ENCODE data around the gene FLT4. TPM values are rescaled to one million over a fixed set of nuclear protein-coding genes. Genes with fewer than 3 reads are reported as not detected.

The FLT4 gene
- polyA plus RNA-seq, 1 donor (not counting 4 experiments of a cell fraction or from before 2014, with no cell fraction given), result not detected

DNA sequence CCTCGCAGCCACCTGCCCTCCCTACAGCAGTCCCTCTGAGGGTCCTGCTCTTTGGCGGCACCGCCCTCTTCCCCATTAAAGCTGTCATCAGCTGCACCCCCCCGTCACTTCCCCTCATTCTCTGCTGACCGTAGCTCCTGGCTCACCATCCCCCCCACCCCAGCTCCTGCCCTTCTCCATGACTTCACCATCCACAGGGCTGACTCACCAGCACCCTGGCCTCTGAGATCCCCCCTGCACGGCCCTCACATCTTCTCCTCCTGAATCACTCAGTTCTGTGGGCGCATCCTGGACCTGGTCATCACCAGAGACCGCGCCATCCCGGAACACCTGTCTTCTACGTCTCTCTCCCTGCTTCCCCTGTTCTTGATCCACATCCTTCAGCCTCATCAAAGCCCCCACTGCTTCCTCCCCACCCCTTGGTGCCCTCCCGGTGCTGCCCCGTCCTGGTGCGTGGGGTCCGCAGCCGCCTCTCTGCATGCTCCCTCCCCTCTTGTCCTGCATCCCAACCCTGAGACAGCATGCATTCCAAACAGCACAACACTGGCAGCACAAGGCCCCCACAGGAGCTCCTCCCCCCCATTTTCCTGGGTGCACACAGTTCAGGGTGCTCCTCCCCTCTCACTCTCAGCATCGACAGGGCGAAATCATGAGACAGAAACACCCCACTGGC, 12.9 kb downstream of the FLT4 start:
- dilution Hi-C loops (cut with MboI; ENCODE audit: extremely low pct_ligation_motif_present, low sequenced_read_pairs), result no loop called here
- TF ChIP-seq, protein P1, sequence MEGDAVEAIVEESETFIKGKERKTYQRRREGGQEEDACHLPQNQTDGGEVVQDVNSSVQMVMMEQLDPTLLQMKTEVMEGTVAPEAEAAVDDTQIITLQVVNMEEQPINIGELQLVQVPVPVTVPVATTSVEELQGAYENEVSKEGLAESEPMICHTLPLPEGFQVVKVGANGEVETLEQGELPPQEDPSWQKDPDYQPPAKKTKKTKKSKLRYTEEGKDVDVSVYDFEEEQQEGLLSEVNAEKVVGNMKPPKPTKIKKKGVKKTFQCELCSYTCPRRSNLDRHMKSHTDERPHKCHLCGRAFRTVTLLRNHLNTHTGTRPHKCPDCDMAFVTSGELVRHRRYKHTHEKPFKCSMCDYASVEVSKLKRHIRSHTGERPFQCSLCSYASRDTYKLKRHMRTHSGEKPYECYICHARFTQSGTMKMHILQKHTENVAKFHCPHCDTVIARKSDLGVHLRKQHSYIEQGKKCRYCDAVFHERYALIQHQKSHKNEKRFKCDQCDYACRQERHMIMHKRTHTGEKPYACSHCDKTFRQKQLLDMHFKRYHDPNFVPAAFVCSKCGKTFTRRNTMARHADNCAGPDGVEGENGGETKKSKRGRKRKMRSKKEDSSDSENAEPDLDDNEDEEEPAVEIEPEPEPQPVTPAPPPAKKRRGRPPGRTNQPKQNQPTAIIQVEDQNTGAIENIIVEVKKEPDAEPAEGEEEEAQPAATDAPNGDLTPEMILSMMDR (optimal IDR thresholded peaks at IDR 0.05 in 1 of 3, IDR thresholded peaks at IDR 0.05 in 1 of 3, conservative IDR thresholded peaks at IDR 0.05 in 1 of 3; ENCODE audit: extremely low read depth in 1 of 3, insufficient read depth in 2 of 3, low read length in 3 of 3), result no peak
- no peaks in the 10 kb centered on the region for H3K4me1 ChIP-seq (ENCODE audit: control insufficient read depth, extremely low read depth, insufficient read depth, low read length)
- no peaks in the 10 kb centered on the region for H3K36me3 ChIP-seq (ENCODE audit: control insufficient read depth in 2 of 2, extremely low read depth in 1 of 2, insufficient read depth in 2 of 2, low read length in 2 of 2)
- no peak overlapping the region for H2AFZ ChIP-seq (ENCODE audit: control insufficient read depth, low read length)
- no peaks in the 10 kb centered on the region for H3K79me2 ChIP-seq (ENCODE audit: control insufficient read depth, insufficient read depth, low read length)
- H3K9me3 ChIP-seq (ENCODE audit: control insufficient read depth, low read depth, low read length), result no peaks in the 10 kb centered on the region
- H3K4me3 ChIP-seq (ENCODE audit: control insufficient read depth in 2 of 3, extremely low read depth in 1 of 3, insufficient read depth in 2 of 3, low read depth in 1 of 3, low read length in 3 of 3), result no peak overlapping the region
- H3K27me3 ChIP-seq (ENCODE audit: control insufficient read depth, extremely low read depth, insufficient read depth, low read length), result no peaks in the 10 kb centered on the region
- H4K20me1 ChIP-seq (ENCODE audit: control insufficient read depth, extremely low read depth, insufficient read depth, low read length), result no peaks in the 10 kb centered on the region
- no peaks in the 10 kb centered on the region for H3K9me1 ChIP-seq (ENCODE audit: control insufficient read depth, extremely low read depth, insufficient read depth, low read length)
- H3K9ac ChIP-seq (ENCODE audit: control insufficient read depth, extremely low read depth, insufficient read depth, low read length), result no peak overlapping the region
- H3K4me2 ChIP-seq (ENCODE audit: control insufficient read depth, extremely low read depth, insufficient read depth, low read depth, low read length), result no peak overlapping the region
- no peak overlapping the region for H3K27ac ChIP-seq (ENCODE audit: control insufficient read depth, insufficient read depth, low read length)
- DNase-seq (ENCODE audit: low read depth, low spot score), result no peak
- no peak for FAIRE-seq

DNA sequence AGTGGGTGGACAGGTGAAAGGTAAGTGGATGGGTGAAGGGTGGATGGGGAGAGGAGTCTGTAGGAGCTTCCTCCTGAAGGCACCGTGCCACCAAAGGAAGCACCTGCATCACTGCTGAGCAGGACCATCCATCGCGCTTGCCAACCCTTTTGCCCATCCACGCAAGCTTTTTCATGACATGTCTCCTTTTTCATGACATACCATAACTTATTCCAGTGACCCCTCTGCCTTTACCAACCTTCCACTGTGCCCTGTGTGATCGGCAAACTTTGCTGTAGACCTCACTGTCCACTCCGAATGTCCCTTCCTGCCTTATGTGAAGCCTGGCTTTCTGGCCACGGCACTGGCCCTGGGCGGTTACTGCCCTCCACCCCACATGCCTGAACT, 13.4 kb downstream of the FLT4 start:
- no peak for FAIRE-seq
- Histone ChIP-seq H3K79me2 (ENCODE audit: control insufficient read depth, insufficient read depth, low read length) (no peaks in the 10 kb centered on the region), H3K27me3 (ENCODE audit: control insufficient read depth, extremely low read depth, insufficient read depth, low read length) (no peaks in the 10 kb centered on the region), H3K36me3 (ENCODE audit: control insufficient read depth in 2 of 2, extremely low read depth in 1 of 2, insufficient read depth in 2 of 2, low read length in 2 of 2) (no peaks in the 10 kb centered on the region), H3K9me3 (ENCODE audit: control insufficient read depth, low read depth, low read length) (no peaks in the 10 kb centered on the region), H3K27ac (ENCODE audit: control insufficient read depth, insufficient read depth, low read length) (no peak overlapping the region), H3K4me2 (ENCODE audit: control insufficient read depth, extremely low read depth, insufficient read depth, low read depth, low read length) (no peak overlapping the region), H3K4me3 (ENCODE audit: control insufficient read depth in 2 of 3, extremely low read depth in 1 of 3, insufficient read depth in 2 of 3, low read depth in 1 of 3, low read length in 3 of 3) (no peak overlapping the region), H2AFZ (ENCODE audit: control insufficient read depth, low read length) (no peak overlapping the region), H4K20me1 (ENCODE audit: control insufficient read depth, extremely low read depth, insufficient read depth, low read length) (no peaks in the 10 kb centered on the region), H3K9ac (ENCODE audit: control insufficient read depth, extremely low read depth, insufficient read depth, low read length) (no peak overlapping the region), H3K4me1 (ENCODE audit: control insufficient read depth, extremely low read depth, insufficient read depth, low read length) (no peaks in the 10 kb centered on the region), H3K9me1 (ENCODE audit: control insufficient read depth, extremely low read depth, insufficient read depth, low read length) (no peaks in the 10 kb centered on the region)
- TF ChIP-seq EZH2 (IDR thresholded peaks at IDR 0.05; ENCODE audit: low read length), result no peak
- TF ChIP-seq, protein P1 (optimal IDR thresholded peaks at IDR 0.05 in 1 of 3, IDR thresholded peaks at IDR 0.05 in 1 of 3, conservative IDR thresholded peaks at IDR 0.05 in 1 of 3; ENCODE audit: extremely low read depth in 1 of 3, insufficient read depth in 2 of 3, low read length in 3 of 3), result no peak
- dilution Hi-C loops (cut with MboI; ENCODE audit: extremely low pct_ligation_motif_present, low sequenced_read_pairs), result no loop called here
- no peak for DNase-seq (ENCODE audit: low read depth, low spot score)
